K562 (cell line): ENCODE data around the gene GHR. TPM values are rescaled to one million over a fixed set of nuclear protein-coding genes. Genes with fewer than 3 reads are reported as not detected.

Source experiments
- CBX2 ChIP-seq: fragments of 200-600 bp; sonication (generic); IDR thresholded peaks from one replicate; pipeline ENCODE4 v1.6.1; 2012; ENCODE audit warnings: mild to moderate bottlenecking, low read length, inconsistent platforms; ENCODE audit not compliant: insufficient read depth, poor library complexity, severe bottlenecking
- ELF1 ChIP-seq: fragments of 200-800 bp; sonication (Bioruptor generic); IDR thresholded peaks from 2 replicates; pipeline ENCODE4 v1.6.1; 2016; ENCODE audit warnings: missing genetic modification characterization, missing compliant biosample characterization
- ELK3 ChIP-seq: fragments of 450-650 bp; formaldehyde crosslinking; IDR thresholded peaks from 2 replicates; pipeline ENCODE4 v1.4.0; 2020; ENCODE audit warnings: mild to moderate bottlenecking
- ESRRA ChIP-seq: fragments of 450-650 bp; IDR thresholded peaks from 2 replicates; pipeline ENCODE4 v1.6.1; 2014; ENCODE audit warnings: low read depth, mild to moderate bottlenecking, moderate library complexity, borderline replicate concordance
- ESRRB ChIP-seq: fragments of 250-450 bp; sonication (Bioruptor Pico); IDR thresholded peaks from 2 replicates; pipeline ENCODE4 v1.5.0; 2020; ENCODE audit warnings: mild to moderate bottlenecking, moderate library complexity, borderline replicate concordance
- HNRNPH1 ChIP-seq: fragments of 200-400 bp; formaldehyde crosslinking; optimal IDR thresholded peaks from 2 replicates; pipeline ENCODE3; 2017; ENCODE audit warnings: low read depth, mild to moderate bottlenecking, low read length, moderate library complexity
- KDM4B ChIP-seq, 2 experiments: fragments of 450-650 bp in 1 of 2; sonication (generic) in 1 of 2; IDR thresholded peaks; 2 replicates each; pipeline ENCODE4 v1.6.1; 2016 to 2017; ENCODE audit warnings: borderline replicate concordance in 2 of 2, antibody characterized with exemption in 1 of 2, low read depth in 1 of 2, mild to moderate bottlenecking in 1 of 2
- RB1 ChIP-seq: fragments of 450-650 bp; IDR thresholded peaks from 2 replicates; pipeline ENCODE4 v1.6.1; 2017; ENCODE audit warnings: low read depth, mild to moderate bottlenecking
- RFX5 ChIP-seq: IDR thresholded peaks from 2 replicates; pipeline ENCODE4 v1.6.1; 2011; ENCODE audit warnings: low read depth, mild to moderate bottlenecking, improper control_type of control experiment, low read length
- SRSF7 ChIP-seq: fragments of 200-400 bp; formaldehyde crosslinking; optimal IDR thresholded peaks from 2 replicates; pipeline ENCODE3; 2017; ENCODE audit warnings: mild to moderate bottlenecking, low read depth, low read length
- TCF3 ChIP-seq: sonication (generic); formaldehyde crosslinking; IDR thresholded peaks from 2 replicates; pipeline ENCODE4 v1.4.0; 2020; ENCODE audit warnings: mild to moderate bottlenecking, missing genetic modification reagents
- USF2 ChIP-seq: sonication (generic); formaldehyde crosslinking; IDR thresholded peaks from 2 replicates; pipeline ENCODE4 v1.5.0; 2020; ENCODE audit warnings: missing genetic modification reagents
- YBX1 ChIP-seq: fragments of 450-650 bp; IDR thresholded peaks from 2 replicates; pipeline ENCODE4 v1.7.1; 2016; ENCODE audit warnings: mild to moderate bottlenecking
- ZNF764 ChIP-seq: fragments of 250-450 bp; sonication (Bioruptor Pico); IDR thresholded peaks from 2 replicates; pipeline ENCODE4 v1.4.0; 2020; ENCODE audit warnings: low read depth, mild to moderate bottlenecking, moderate library complexity
- polyA plus RNA-seq, 8 experiments: library from polyadenylated mRNA; depleted of rRNA in 4 of 8; stranded (reverse) in 5 of 8; unstranded in 3 of 8; fragments of >200 nt; fragmentation: Nextera tagmentation in 2 of 8; fragmentation: Illumina TruSeq in 1 of 8; extraction: Ambion mirVana in 2 of 8; extraction: Trizol in 1 of 8; gene quantifications; 2 replicates each; pipeline versions ENCODE4 v1.2.1 to v1.2.3, GENCODE V29; 2011 to 2014; ENCODE audit warnings: inconsistent platforms in 1 of 8, missing spikeins in 1 of 8
- total RNA-seq, 7 experiments: library from RNA; depleted of rRNA in 6 of 7; stranded (reverse); fragments of >200 nt in 6 of 7; fragmentation: Illumina TruSeq in 2 of 7; extraction: Trizol in 2 of 7; gene quantifications; 2 replicates each; pipeline versions ENCODE4 v1.2.1 to v1.2.3, GENCODE V29; 2011 to 2021; ENCODE audit warnings: low replicate concordance in 1 of 7

GHR gene
- total and polyA plus RNA-seq, 9 of the 15 experiments (the other 6 are each of a cell fraction or from before 2014, with no cell fraction given) = 0.01 to 0.13 (median 0.07) TPM; not detected in 5

GRCh38 chr5:42467572-42467971 is 44.3 kb downstream of the GHR start (continued):
- TF ChIP-seq ELK3 (CRISPR knock-in tag) (no peak), HNRNPH1 (no peak), USF2 (no peak), ESRRB (no peak), SRSF7 (no peak), ESRRA (no peak), YBX1 (no peak), TCF3 (CRISPR knock-in tag) (no peak), ZNF764 (no peak), ELF1 (tag) (no peak), RFX5 (no peak), RB1 (no peak), KDM4B (IDR thresholded peaks at IDR 0.05; ENCODE audit: borderline replicate concordance in 2 of 2, low read depth in 1 of 2) (no peak), CBX2 (no peak)
